ENCODE data around the gene ZC3H14.

The ZC3H14 gene

DNA sequence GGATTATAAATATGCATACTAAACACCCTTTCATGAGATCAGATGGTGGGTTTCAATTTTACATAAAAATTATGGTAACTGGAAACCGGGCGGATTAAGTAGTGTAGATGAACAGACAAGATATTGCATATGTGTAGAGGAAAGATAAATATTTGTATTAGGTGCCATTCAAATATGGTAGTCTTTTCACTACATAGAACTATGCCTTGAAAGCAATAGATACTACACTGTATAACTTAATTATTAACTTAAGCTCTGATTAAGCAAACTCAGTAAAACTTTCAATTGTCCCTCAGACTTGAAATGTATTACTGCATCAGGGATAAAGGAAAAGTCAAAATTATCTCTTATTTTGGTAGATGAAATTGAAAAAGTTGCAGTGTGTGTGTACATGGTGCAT is 10.0 kb upstream of the ZC3H14 start:
- DNase-seq (ENCODE audit: low spot score), result no peak

GRCh38 chr14:88553886-88554456 is 8.9 kb upstream of the ZC3H14 start:
- DNase-seq (ENCODE audit: low spot score), result peak; percentile 27

GRCh38 chr14:88554457-88555286 is 8.2 kb upstream of the ZC3H14 start, which contains the start of gene PTPN21:
PTPN21 (minus strand) TSS chr14:88555007; CDS start chr14:88550417, 4,590 bp downstream.
- DNase-seq (ENCODE audit: low spot score), result peak; percentile 81

DNA sequence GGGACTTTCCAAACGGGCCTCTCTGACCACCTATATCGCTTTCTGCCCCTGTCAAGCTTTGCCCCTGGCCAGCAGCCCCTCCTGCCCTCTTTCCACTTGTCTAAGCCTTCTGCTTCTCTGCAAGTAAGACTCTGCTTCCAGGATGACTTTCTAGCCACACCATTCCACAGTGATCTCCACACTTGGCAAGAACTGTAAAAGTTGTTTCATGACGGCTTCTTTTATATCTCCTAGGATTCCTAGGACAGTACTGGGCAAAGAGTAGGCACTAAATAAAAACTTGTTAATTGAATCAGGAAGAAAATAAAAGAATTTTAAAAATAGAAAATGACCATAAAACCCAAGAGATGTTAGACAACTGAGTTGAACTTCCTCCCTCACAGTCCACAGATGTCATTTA is 6.3 kb upstream of the ZC3H14 start:
- no peak for DNase-seq (ENCODE audit: low spot score)

- peak; percentile 43 for DNase-seq (ENCODE audit: low spot score)
Observed at GRCh38 chr14:88559852-88560251, 3.0 kb upstream of the ZC3H14 start.

- DNase-seq (ENCODE audit: low spot score), result no peak
Observed at GRCh38 chr14:88562532-88562830, 356 bp upstream of the ZC3H14 start.

DNA sequence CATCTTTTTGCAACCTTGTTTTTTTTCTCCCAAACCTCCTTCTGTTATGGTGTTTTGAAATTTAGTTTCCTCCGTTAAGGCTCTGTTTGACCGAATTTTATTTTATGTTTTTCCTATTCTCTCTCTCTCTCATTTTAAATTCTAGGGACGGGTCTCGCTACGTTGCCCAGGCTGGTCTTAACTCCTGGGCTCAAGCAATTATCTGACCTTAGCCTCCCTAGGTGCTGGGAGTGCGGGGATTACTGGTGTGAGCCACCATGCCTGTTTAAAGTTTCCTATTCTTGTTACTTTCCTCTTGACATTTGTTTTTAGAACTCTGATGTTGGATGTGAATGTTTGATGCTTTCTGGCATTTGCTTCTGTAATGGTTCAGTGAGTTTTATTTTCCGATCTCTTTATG is 1.0 kb downstream of the ZC3H14 start:
- DNase-seq (ENCODE audit: low spot score), result no peak

- no peak for DNase-seq (ENCODE audit: low spot score)
Observed at GRCh38 chr14:88565427-88565826, 2.6 kb downstream of the ZC3H14 start.

DNA sequence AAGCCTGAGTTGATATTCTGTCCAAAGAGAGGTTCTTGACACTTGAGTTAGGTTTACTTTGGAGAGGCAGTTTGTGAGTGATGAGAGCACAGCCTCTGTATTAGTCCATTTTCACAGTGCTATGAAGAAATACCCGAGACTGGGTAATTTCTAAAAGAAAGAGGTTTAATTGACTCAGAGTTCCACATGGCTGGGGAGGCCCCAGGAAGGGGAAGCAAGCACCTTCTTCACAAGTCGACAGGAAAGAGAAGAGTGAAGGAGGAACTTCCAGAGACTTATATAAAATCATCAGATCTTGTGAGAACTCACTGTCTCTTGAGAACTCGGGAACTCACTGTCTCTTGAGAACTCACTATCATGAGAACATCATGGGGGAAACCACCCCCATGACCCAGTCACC is 5.4 kb downstream of the ZC3H14 start:
- no peak for DNase-seq (ENCODE audit: low spot score)

- no peak for DNase-seq (ENCODE audit: low spot score)
Observed at GRCh38 chr14:88572117-88572516, 9.3 kb downstream of the ZC3H14 start.

- DNase-seq (ENCODE audit: low spot score), result no peak
Observed at GRCh38 chr14:88576222-88576621, 13.4 kb downstream of the ZC3H14 start.

GRCh38 chr14:88584451-88584850 is 21.6 kb downstream of the ZC3H14 start:
- DNase-seq (ENCODE audit: low spot score), result no peak

DNA sequence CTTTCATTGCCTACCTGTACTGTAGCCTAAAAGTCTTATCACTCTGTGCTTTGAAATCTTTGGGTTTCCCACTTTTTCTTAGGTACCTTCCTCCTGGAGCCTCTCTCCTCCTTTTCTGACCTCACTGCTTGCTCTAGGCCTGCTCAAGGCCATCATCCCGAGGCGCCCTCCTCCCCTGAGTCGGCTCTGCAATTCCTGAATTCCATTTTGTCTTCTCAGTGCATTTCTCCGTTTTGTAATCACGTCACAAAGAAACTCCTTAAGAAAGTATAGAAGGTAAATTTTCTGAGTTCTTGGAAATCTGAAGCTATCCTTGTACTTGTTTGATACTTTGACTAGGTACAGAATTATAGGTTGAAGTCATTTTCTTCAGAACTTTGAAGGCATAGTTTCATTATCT is 25.2 kb downstream of the ZC3H14 start:
- no peak for DNase-seq (ENCODE audit: low spot score)

GRCh38 chr14:88590173-88590572 is 27.3 kb downstream of the ZC3H14 start:
- no peak for DNase-seq (ENCODE audit: low spot score)

GRCh38 chr14:88592031-88592430 is 29.2 kb downstream of the ZC3H14 start:
- no peak for DNase-seq (ENCODE audit: low spot score)

DNA sequence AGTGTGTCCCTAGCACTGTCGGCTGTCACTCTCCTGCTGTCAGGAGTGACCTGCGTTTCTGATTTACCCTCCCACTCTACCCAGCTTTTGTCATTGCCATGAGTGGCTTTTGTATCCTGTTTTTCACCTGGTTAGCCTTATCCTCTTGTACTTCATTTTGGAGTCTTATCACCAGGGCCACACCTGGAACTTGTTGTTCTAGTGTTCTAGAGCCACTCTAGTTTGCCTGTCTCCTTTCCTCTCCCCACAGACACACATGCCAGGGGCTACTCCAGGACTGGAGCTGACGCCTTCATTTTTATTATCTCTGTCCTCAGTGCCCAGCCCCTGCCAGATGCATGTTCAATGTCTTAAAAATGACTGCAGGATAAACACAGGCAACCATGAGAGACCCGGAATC is 34.2 kb downstream of the ZC3H14 start:
- no peak for DNase-seq (ENCODE audit: low spot score)

GRCh38 chr14:88597601-88598000 is 34.8 kb downstream of the ZC3H14 start:
- no peak for DNase-seq (ENCODE audit: low spot score)

GRCh38 chr14:88598097-88598675 is 35.3 kb downstream of the ZC3H14 start:
- DNase-seq (ENCODE audit: low spot score), result no peak

GRCh38 chr14:88599326-88599725 is 36.5 kb downstream of the ZC3H14 start:
- DNase-seq (ENCODE audit: low spot score), result no peak

DNA sequence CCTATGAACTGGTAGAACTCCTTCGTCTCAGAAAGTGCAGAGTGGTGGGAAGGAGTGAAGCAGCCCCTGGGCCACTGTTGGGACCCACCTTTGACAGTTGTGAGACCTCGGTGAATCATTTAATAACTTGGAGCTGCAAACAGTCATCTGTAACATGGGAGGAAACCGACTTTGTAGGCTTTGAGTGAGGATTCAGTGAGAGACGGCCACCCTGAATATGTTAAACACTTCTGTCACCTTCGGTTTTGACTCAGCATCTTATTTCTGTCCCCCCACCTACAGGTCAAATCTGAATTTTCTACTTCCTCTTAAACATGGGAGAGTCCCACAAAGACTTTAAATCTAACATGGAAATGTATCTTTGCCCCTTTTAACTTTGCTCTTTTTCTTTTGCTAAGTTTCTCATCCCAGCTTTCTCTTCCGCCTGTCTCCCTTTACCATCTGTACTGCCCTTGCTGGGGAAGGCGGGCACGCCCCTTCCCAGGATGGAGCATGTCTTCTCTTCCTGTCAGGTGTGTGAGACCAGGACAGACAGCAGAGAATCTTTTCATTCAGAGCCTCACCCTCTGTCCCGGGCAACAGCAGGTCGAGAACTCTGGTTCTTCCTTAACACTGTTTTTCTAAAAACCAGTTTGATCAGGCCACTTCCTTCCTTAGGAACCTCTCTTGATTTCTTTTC is 37.1 kb downstream of the ZC3H14 start:
- no peak for DNase-seq (ENCODE audit: low spot score)

GRCh38 chr14:88604212-88604611 is 41.4 kb downstream of the ZC3H14 start:
- DNase-seq (ENCODE audit: low spot score), result no peak

- DNase-seq (ENCODE audit: low spot score), result no peak
Observed at GRCh38 chr14:88605594-88605993, 42.8 kb downstream of the ZC3H14 start.

DNA sequence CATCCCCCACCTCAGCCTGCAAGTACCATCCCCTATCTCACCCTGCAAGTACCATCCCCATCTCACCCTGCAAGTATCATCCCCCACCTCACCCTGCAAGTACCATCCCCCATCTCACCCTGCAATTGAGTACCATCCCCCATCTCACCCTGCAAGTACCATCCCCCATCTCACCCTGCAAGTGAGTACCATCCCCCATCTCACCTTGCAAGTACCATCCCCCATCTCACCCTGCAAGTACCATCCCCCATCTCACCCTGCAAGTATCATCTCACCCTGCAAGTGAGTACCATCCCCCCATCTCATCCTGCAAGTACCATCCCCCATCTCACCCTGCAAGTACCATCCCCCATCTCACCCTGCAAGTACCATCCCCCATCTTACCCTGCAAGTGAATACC is 45.0 kb downstream of the ZC3H14 start:
- no peak for DNase-seq (ENCODE audit: low spot score)
